Measurements from ENCODE around the gene PI4KA. TPM values are rescaled to one million over a fixed set of nuclear protein-coding genes. Genes with fewer than 3 reads are reported as not detected.
"Not testable (repeated sequence)": the region's sequence is repeated elsewhere in the genome, so short reads cannot be mapped to it uniquely, and the experiment has no call there.

The PI4KA gene
- 24.1 and 30.5 TPM in 2 replicates for total RNA-seq

DNA sequence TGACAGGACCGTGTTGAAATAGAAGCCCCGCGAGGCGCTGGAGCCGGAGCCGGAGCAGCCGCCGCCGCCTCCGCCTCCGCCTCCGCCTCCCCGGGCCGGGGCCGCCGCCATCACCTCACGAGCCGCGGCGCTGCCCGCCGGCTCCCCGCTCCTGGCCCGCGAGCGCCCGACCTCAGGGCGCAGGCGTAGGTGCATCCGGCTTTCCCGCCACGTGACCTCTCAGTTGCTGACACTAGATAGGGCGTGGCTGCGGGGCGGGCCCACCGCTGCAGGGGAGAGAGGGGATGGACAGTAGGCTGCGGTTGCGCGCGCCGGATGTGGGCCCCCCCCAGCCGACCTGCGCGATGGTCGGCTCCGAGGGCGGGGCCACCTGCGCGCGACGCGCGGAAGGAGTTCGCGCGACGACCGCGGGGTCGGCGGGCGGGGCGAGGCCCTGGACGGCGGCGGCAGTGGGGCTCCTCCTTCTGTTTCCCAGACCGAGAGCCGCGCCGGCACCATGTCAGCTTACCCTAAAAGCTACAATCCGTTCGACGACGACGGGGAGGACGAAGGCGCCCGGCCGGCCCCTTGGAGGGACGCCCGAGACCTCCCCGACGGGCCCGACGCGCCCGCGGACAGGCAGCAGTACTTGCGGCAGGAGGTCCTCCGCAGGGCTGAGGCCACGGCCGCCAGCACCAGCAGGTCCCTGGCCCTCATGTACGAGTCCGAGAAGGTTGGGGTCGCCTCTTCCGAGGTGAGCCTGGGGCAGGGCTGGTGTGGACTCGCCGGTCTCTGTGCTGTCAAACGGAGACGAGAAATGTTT lies at the start of gene PI4KA, which contains the start of gene SNAP29:
PI4KA (minus strand) TSS at position 197 of the 802 bp plus-strand sequence; CDS start at position 111, 86 bp downstream.
SNAP29 (plus strand) TSS at position 393 of the 802 bp plus-strand sequence; CDS start at position 497, 104 bp downstream.
- H3K4me3 ChIP-seq (ENCODE audit: low read depth, low read length) = peak within 1 kb of the TSS; percentile 79
- peak; percentile 60 for DNase-seq (ENCODE audit: low read depth)
- TF ChIP-seq, protein P1, sequence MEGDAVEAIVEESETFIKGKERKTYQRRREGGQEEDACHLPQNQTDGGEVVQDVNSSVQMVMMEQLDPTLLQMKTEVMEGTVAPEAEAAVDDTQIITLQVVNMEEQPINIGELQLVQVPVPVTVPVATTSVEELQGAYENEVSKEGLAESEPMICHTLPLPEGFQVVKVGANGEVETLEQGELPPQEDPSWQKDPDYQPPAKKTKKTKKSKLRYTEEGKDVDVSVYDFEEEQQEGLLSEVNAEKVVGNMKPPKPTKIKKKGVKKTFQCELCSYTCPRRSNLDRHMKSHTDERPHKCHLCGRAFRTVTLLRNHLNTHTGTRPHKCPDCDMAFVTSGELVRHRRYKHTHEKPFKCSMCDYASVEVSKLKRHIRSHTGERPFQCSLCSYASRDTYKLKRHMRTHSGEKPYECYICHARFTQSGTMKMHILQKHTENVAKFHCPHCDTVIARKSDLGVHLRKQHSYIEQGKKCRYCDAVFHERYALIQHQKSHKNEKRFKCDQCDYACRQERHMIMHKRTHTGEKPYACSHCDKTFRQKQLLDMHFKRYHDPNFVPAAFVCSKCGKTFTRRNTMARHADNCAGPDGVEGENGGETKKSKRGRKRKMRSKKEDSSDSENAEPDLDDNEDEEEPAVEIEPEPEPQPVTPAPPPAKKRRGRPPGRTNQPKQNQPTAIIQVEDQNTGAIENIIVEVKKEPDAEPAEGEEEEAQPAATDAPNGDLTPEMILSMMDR (conservative IDR thresholded peaks at IDR 0.05; ENCODE audit: low read depth, low read length) = no peak

DNA sequence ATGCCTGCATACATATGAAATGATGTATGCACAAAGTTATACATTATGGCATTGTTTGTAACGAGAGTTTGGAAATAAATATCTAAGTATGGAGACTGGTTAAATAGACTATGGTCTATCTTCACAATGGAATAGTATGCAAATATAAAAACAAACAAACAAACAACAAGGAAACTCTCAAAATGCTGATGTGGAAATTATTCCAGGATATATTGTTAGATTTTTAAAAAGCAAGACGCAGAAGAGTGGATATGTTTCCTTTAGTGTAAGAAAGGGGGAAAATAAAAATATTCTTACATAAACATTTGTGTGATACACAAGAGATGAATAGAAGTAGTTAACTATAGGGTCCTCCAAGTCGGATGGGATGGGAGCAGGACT lies 47.8 kb upstream of the PI4KA start:
- no peak overlapping the region for H3K4me3 ChIP-seq (ENCODE audit: low read depth, low read length)
- no peak for DNase-seq (ENCODE audit: low read depth)

DNA sequence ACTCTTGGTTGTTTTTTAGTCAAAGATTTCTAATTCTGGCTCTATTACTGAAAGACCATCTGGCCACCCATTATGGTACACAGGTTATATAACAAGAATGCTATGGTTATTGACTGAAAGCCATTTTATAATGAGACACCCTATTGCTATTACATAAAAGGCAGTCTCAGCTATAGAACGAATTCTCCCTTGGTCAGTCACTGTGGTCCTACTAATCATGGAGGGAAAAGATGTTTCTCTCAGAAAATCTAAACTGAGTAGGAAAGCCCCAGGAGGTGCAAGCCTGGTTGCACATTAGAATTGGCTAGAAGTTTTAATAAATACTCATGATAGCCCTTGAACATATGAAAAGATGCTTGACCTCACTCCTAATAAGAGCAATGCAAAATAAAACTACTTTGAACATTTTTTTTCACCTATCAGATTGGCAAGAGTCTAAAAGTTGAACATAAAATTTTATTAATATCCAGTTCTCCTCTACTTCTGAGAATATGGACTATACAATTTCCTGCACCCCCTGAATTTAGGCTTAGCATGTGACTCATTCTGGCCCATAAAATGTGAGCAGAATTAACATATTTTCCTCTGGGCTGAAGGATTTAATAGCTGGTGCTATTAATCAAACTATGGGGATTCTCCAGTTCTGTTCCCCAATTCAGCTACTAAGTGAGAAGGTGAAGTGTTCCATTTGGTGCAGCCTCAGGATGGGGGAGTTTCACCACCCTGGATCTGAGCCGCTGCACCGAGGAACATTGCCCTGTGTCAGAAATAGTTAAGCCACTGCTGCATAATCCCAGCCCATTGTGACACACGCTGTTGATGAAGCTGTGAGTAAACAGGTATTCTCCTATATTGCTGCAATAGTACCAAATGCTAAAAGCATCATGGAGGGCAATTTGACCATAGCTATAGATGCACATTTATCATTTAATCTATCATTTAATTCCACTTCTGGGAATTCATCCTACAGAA lies 47.1 kb upstream of the PI4KA start:
- H3K4me3 ChIP-seq (ENCODE audit: low read depth, low read length) = no peak overlapping the region
- no peak for DNase-seq (ENCODE audit: low read depth)
- TF ChIP-seq, protein P1 (conservative IDR thresholded peaks at IDR 0.05; ENCODE audit: low read depth, low read length) = no peak

More for the DNA sequence above, 47.8 kb upstream of the PI4KA start:
- TF ChIP-seq, protein P1 (conservative IDR thresholded peaks at IDR 0.05; ENCODE audit: low read depth, low read length) = no peak

DNA sequence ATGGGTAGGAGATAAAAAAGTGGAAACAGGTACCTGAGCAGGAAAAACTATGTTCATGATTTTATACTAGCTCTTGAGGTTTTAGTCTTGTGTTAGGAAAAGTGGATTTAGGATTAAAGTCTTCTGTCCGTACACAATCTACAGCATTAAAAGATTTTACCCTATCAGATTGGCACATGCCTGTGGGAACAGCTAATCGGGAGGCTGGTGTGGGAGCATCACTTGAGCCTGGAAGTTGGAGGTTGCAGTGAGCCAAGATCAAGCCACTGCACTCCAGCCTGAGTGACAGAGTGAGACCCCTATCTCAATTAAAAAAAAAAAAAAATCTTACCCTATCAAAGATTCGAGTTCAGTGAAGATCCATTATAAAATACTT lies 46.4 kb upstream of the PI4KA start:
- H3K4me3 ChIP-seq (ENCODE audit: low read depth, low read length) = no peak overlapping the region
- TF ChIP-seq, protein P1 (conservative IDR thresholded peaks at IDR 0.05; ENCODE audit: low read depth, low read length) = no peak
- DNase-seq (ENCODE audit: low read depth) = no peak

DNA sequence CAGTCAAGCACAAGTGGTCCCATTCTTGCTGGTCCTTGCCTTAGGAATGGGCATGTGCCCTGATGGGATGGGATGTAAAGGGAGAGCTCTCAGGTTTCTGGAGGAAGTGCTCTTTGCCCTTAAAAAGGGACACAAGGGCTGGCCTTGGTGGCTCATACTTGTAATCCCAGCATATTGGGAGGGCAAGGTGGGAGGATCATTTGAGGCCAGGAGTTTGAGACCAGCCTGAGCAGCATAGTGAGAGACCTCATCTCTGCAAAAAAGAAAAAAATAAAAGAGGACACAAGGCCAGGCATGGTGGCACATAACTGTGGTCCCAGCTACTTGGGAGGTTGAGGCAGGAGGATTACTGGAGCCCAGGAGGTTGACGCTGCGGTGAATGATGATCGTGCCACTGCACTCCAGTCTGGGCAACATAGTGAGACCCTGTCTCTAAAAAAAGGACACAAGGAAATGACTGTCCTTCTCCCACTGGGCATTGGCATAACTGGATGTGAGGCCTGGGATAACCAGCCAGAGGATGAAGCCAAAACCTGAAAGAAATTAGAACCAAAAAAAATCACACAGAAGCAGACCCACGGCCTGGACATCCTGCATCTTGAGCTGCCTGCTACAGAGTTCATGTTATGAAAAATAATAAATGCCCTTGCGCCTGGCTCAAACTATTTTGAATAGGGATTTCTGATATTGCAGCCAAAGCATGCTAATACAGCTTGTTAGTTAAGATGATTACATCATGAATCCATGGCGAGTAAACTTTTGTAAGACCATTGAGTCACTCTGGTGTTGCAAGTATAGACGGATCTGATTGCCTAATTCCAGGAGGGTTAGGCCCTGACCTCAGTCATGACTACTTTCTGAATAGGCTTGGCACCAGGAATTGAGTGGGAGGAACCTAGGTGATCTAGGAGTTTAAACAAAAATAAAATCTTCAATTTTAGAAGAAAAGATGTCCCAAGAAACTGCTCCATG lies 45.7 kb upstream of the PI4KA start:
- peak; percentile 94 for DNase-seq (ENCODE audit: low read depth)
- TF ChIP-seq, protein P1 (conservative IDR thresholded peaks at IDR 0.05; ENCODE audit: low read depth, low read length) = no peak
- H3K4me3 ChIP-seq (ENCODE audit: low read depth, low read length) = no peak overlapping the region

DNA sequence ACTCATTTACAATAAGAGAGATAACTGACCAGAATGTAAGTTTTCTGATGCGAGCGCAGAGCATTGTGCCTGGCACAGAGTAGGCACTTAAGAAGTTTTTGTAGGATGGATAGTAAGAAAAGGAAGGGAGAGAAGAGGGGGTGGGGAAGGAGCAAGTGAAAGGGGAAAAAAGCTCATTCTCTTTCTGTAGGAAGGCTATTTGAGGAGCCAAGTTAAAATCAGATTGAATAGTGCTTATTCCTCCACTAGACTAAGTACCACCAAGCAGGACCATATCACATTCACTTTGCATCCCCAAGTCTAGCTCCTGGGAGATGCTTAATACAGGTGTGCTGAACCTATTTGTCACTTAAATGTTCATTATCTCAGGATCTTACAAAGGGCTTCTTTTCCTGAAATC lies 44.5 kb upstream of the PI4KA start:
- no peak for DNase-seq (ENCODE audit: low read depth)
- no peak overlapping the region for H3K4me3 ChIP-seq (ENCODE audit: low read depth, low read length)
- TF ChIP-seq, protein P1 (conservative IDR thresholded peaks at IDR 0.05; ENCODE audit: low read depth, low read length) = no peak

DNA sequence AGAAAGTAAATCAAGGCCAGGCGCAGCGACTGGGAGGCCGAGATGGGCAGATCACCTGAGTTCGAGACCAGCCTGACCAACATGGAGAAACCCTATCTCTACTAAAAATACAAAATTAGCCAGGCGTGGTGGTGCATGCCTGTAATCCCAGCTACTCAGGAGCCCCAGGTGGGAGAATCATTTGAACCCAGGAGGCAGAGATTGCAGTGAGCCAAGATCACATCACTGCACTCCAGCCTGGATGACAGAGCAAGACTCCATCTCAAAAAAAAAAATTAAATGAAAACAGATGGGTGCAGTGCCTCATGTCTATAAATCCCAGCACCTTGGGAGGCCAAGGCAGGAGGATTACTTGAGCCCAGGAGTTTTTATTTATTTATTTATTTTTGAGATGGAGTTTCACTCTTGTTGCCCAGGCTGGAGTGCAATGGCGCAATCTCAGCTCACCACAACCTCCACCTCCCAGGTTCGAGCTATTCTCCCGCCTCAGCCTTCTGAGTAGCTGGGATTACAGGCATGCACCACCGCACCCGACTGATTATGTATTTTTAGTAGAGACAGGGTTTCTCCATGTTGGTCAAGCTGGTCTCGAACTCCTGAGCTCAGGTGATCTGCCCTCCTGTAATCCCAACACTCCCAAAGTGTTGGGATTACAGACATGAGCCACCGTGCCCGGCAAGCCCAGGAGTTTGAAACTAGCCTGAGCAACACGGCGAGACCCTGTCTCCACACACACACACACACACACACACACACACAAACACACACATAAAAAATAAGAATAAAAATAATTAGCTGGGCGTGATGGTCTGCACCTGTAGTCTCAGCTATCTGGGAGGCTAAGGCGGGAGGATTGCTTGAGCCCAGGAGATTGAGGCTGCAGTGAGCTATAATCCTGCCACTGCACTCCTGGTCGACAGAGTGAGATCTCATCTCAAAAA lies 42.8 kb upstream of the PI4KA start:
- H3K4me3 ChIP-seq (ENCODE audit: low read depth, low read length); DNase-seq (ENCODE audit: low read depth): not testable (repeated sequence)
